A549 treated with Hydrocortisone at 1 μM for 4 hours (cell line): ENCODE measurements around the gene FMC1. TPM values are rescaled to one million over a fixed set of nuclear protein-coding genes. Genes with fewer than 3 reads are reported as not detected.

Experiments
- total RNA-seq: library from RNA; stranded (reverse); fragments of 200-300 nt; extraction: Qiagen RNA extraction; gene quantifications from 5 replicates; pipeline ENCODE4 v1.2.3, GENCODE V29; 2022

Gene FMC1
- 13.2 to 43.3 TPM (median 31.6 TPM) in 5 replicates for total RNA-seq

GRCh38 chr7:139341058-139341775 lies at the start of gene FMC1:
Gene FMC1, plus strand, starts transcription at chr7:139341337. Its CDS starts 48 bp downstream, at chr7:139341385.

GRCh38 chr7:139359366-139360209 lies 18.5 kb downstream of the FMC1 start, which contains the start of gene LUC7L2:
Gene LUC7L2, plus strand, starts transcription at chr7:139359894. Its CDS starts 368 bp downstream, at chr7:139360262.

Other genes with a start within 250 kb of the FMC1 start
- 29.5 to 38.5 TPM (median 30.6 TPM) in 5 replicates for gene ZC3HAV1, start 231.6 kb upstream of the FMC1 start, total RNA-seq
- gene UBN2, start 110.1 kb upstream of the FMC1 start, total RNA-seq = 2.2 to 3.3 TPM (median 2.8 TPM) in 5 replicates
- gene LUC7L2, start 18.6 kb downstream of the FMC1 start, total RNA-seq = 34.9 to 44.6 TPM (median 37.5 TPM) in 5 replicates
- 0.71 to 1.1 TPM (median 0.93 TPM) in 5 replicates for gene KLRG2, start 142.3 kb downstream of the FMC1 start, total RNA-seq
- gene CLEC2L, start 182.3 kb downstream of the FMC1 start, total RNA-seq = 0.09 to 0.16 TPM (median 0.16 TPM) in 3 of 5 replicates, not detected in the others